ENCODE results near the gene EXD1.
"Not testable (repeated sequence)": the region's sequence is repeated elsewhere in the genome, so short reads cannot be mapped to it uniquely, and the experiment has no call there.

EXD1 gene

GRCh38 chr15:41251411-41251810, 20.9 kb upstream of the EXD1 start:
- H3K4me2 ChIP-seq (ENCODE audit: low read depth, low read length), result no peak overlapping the region
- no peak for TF ChIP-seq EZH2phosphoT487 (IDR thresholded peaks at IDR 0.05; ENCODE audit: low read length)
- TF ChIP-seq EZH2 (optimal IDR thresholded peaks at IDR 0.05; ENCODE audit: low read depth, low read length), result no peak
- TF ChIP-seq CTCF (IDR thresholded peaks at IDR 0.05; ENCODE audit: low read length), result no peak
- no peak for DNase-seq
- no peaks in the 10 kb centered on the region for H3K9me2 ChIP-seq (replicated peaks; ENCODE audit: insufficient read depth, low read length)
- no peaks in the 10 kb centered on the region for H3K36me3 ChIP-seq (replicated peaks; ENCODE audit: insufficient read depth, low read length)
- H2AFZ ChIP-seq (ENCODE audit: low read length), result no peak overlapping the region
- no peaks in the 10 kb centered on the region for H3K79me2 ChIP-seq (ENCODE audit: low read length)
- no peaks in the 10 kb centered on the region for H3K9me3 ChIP-seq (replicated peaks; ENCODE audit: insufficient read depth, low read length)
- no peaks in the 10 kb centered on the region for H3F3A ChIP-seq (ENCODE audit: insufficient read depth, low read length)
- H3K4me3 ChIP-seq (ENCODE audit: low read length), result no peak overlapping the region
- H4K20me1 ChIP-seq (ENCODE audit: insufficient read depth, low read length), result no peaks in the 10 kb centered on the region
- H3K4me1 ChIP-seq (ENCODE audit: low read length), result no peaks in the 10 kb centered on the region
- no peaks in the 10 kb centered on the region for H3K27me3 ChIP-seq (replicated peaks; ENCODE audit: insufficient read depth, low read length)
- no peak overlapping the region for H3K9ac ChIP-seq (ENCODE audit: low read length)
- H3K27ac ChIP-seq (ENCODE audit: low read length), result no peak overlapping the region

GRCh38 chr15:41250745-41251144, 20.2 kb upstream of the EXD1 start:
- H3K4me3 ChIP-seq (ENCODE audit: low read length); H3K4me1 ChIP-seq (ENCODE audit: low read length); H4K20me1 ChIP-seq (ENCODE audit: insufficient read depth, low read length); H3F3A ChIP-seq (ENCODE audit: insufficient read depth, low read length); H2AFZ ChIP-seq (ENCODE audit: low read length); H3K4me2 ChIP-seq (ENCODE audit: low read depth, low read length); H3K9me2 ChIP-seq (replicated peaks; ENCODE audit: insufficient read depth, low read length); DNase-seq; H3K79me2 ChIP-seq (ENCODE audit: low read length); H3K27me3 ChIP-seq (replicated peaks; ENCODE audit: insufficient read depth, low read length); H3K9me3 ChIP-seq (replicated peaks; ENCODE audit: insufficient read depth, low read length); H3K9ac ChIP-seq (ENCODE audit: low read length); H3K36me3 ChIP-seq (replicated peaks; ENCODE audit: insufficient read depth, low read length); H3K27ac ChIP-seq (ENCODE audit: low read length): not testable (repeated sequence)

GRCh38 chr15:41241221-41241964, 10.8 kb upstream of the EXD1 start:
- no peak overlapping the region for H2AFZ ChIP-seq (ENCODE audit: low read length)
- H4K20me1 ChIP-seq (ENCODE audit: insufficient read depth, low read length), result no peaks in the 10 kb centered on the region
- H3K9me2 ChIP-seq (replicated peaks; ENCODE audit: insufficient read depth, low read length), result no peaks in the 10 kb centered on the region
- H3K9me3 ChIP-seq (replicated peaks; ENCODE audit: insufficient read depth, low read length), result no peaks in the 10 kb centered on the region
- H3K27me3 ChIP-seq (replicated peaks; ENCODE audit: insufficient read depth, low read length), result no peaks in the 10 kb centered on the region
- no peaks in the 10 kb centered on the region for H3F3A ChIP-seq (ENCODE audit: insufficient read depth, low read length)
- no peak overlapping the region for H3K27ac ChIP-seq (ENCODE audit: low read length)
- H3K36me3 ChIP-seq (replicated peaks; ENCODE audit: insufficient read depth, low read length), result no peaks in the 10 kb centered on the region
- H3K4me1 ChIP-seq (ENCODE audit: low read length), result no peaks in the 10 kb centered on the region
- no peak overlapping the region for H3K9ac ChIP-seq (ENCODE audit: low read length)
- no peak overlapping the region for H3K4me3 ChIP-seq (ENCODE audit: low read length)
- no peak for TF ChIP-seq EZH2 (optimal IDR thresholded peaks at IDR 0.05; ENCODE audit: low read depth, low read length)
- TF ChIP-seq EZH2phosphoT487 (IDR thresholded peaks at IDR 0.05; ENCODE audit: low read length), result no peak
- TF ChIP-seq CTCF (IDR thresholded peaks at IDR 0.05; ENCODE audit: low read length), result no peak
- peaks cover 5% of the 10 kb centered on the region; the same call in 1 of the 2 replicates for H3K79me2 ChIP-seq (ENCODE audit: low read length)
- no peak overlapping the region for H3K4me2 ChIP-seq (ENCODE audit: low read depth, low read length)
- DNase-seq, result no peak

- Histone ChIP-seq H3K9ac (ENCODE audit: low read length) (no peak overlapping the region), H3K9me3 (replicated peaks; ENCODE audit: insufficient read depth, low read length) (no peaks in the 10 kb centered on the region), H3K9me2 (replicated peaks; ENCODE audit: insufficient read depth, low read length) (no peaks in the 10 kb centered on the region), H3K27me3 (replicated peaks; ENCODE audit: insufficient read depth, low read length) (no peaks in the 10 kb centered on the region), H3K36me3 (replicated peaks; ENCODE audit: insufficient read depth, low read length) (no peaks in the 10 kb centered on the region), H3K27ac (ENCODE audit: low read length) (no peak overlapping the region), H3K4me3 (ENCODE audit: low read length) (no peak overlapping the region), H3K4me1 (ENCODE audit: low read length) (no peaks in the 10 kb centered on the region), H3K79me2 (ENCODE audit: low read length) (peaks cover 22% of the 10 kb centered on the region), H3K4me2 (ENCODE audit: low read depth, low read length) (no peak overlapping the region), H2AFZ (ENCODE audit: low read length) (no peak overlapping the region), H3F3A (ENCODE audit: insufficient read depth, low read length) (no peaks in the 10 kb centered on the region), H4K20me1 (ENCODE audit: insufficient read depth, low read length) (no peaks in the 10 kb centered on the region)
- no peak for DNase-seq
- TF ChIP-seq CTCF (IDR thresholded peaks at IDR 0.05; ENCODE audit: low read length) (no peak), EZH2phosphoT487 (IDR thresholded peaks at IDR 0.05; ENCODE audit: low read length) (no peak)
Observed at GRCh38 chr15:41238100-41238499, 7.5 kb upstream of the EXD1 start.
